Stimulated activated CD4-positive, alpha-beta T cell treated with anti-CD3 and anti-CD28 coated beads, Interleukin-12 subunit alpha, Interleukin-12 subunit beta, amount 100 ng/mL, for 48 hours (primary cell): ENCODE results near the gene CELA2A.
A peak's percentile ranks its signal among the peaks of the same experiment; 100 is the strongest.
"Not testable (repeated sequence)": the region's sequence is repeated elsewhere in the genome, so short reads cannot be mapped to it uniquely, and the experiment has no call there.

Experiments
- DNase-seq, 3 donors: peaks; one replicate each; pipeline ENCODE4 v3.0.0-alpha.2; 2020; ENCODE audit warnings: low read depth in 2 of 3, low spot score in 1 of 3

The CELA2A gene

GRCh38 chr1:15466955-15467625 is 10.6 kb downstream of the CELA2A start:
- not testable (repeated sequence) for DNase-seq

GRCh38 chr1:15468145-15468544 is 11.6 kb downstream of the CELA2A start:
- no peak for DNase-seq

GRCh38 chr1:15469361-15469760 is 12.8 kb downstream of the CELA2A start:
- no peak for DNase-seq

- DNase-seq = not testable (repeated sequence)
These were observed 13.4 kb downstream of the CELA2A start for GRCh38 chr1:15469821-15470448.

GRCh38 chr1:15471067-15471466 is 14.5 kb downstream of the CELA2A start:
- not testable (repeated sequence) for DNase-seq

- not testable (repeated sequence) for DNase-seq
These were observed 15.2 kb downstream of the CELA2A start for GRCh38 chr1:15471723-15472122.

GRCh38 chr1:15472587-15472986 is 16.1 kb downstream of the CELA2A start:
- no peak for DNase-seq

- no peak for DNase-seq
These were observed 19.3 kb downstream of the CELA2A start, which contains the start of gene CELA2B for GRCh38 chr1:15475752-15476314. Gene CELA2B (plus strand): TSS chr1:15476104. CDS start chr1:15476126, 22 bp downstream.

GRCh38 chr1:15476927-15477326 is 20.4 kb downstream of the CELA2A start:
- DNase-seq = no peak

GRCh38 chr1:15477646-15478212 is 21.2 kb downstream of the CELA2A start:
- DNase-seq = no peak

- no peak for DNase-seq
These were observed 23.3 kb downstream of the CELA2A start for GRCh38 chr1:15479654-15480347.

- not testable (repeated sequence) for DNase-seq
These were observed 25.9 kb downstream of the CELA2A start for GRCh38 chr1:15482455-15482854.

GRCh38 chr1:15482983-15483543 is 26.5 kb downstream of the CELA2A start:
- DNase-seq = not testable (repeated sequence)

- DNase-seq = no peak
These were observed 27.4 kb downstream of the CELA2A start for GRCh38 chr1:15483971-15484370.

- not testable (repeated sequence) for DNase-seq
These were observed 27.9 kb downstream of the CELA2A start for GRCh38 chr1:15484443-15484842.

GRCh38 chr1:15485636-15486035 is 29.1 kb downstream of the CELA2A start:
- no peak for DNase-seq

- DNase-seq = not testable (repeated sequence)
These were observed 30.5 kb downstream of the CELA2A start for GRCh38 chr1:15486844-15487610.

GRCh38 chr1:15488371-15488770 is 31.8 kb downstream of the CELA2A start:
- no peak for DNase-seq

- DNase-seq = no peak
These were observed 32.7 kb downstream of the CELA2A start for GRCh38 chr1:15489052-15489736.

- DNase-seq = peak in 1 of 3 donors; percentile 1
These were observed 34.5 kb downstream of the CELA2A start for GRCh38 chr1:15491010-15491409.
